GM21515 (cell line): ENCODE data around the gene FAM193A.
A peak's percentile ranks its signal among the peaks of the same experiment; 100 is the strongest.
"Not testable (repeated sequence)": the region's sequence is repeated elsewhere in the genome, so short reads cannot be mapped to it uniquely, and the experiment has no call there.

Source experiments
- ATAC-seq: cut with Tn5 transposase; IDR thresholded peaks from one replicate; pipeline ENCODE4 v1.9.1; 2021; ENCODE audit not compliant: unreplicated experiment

FAM193A gene

GRCh38 chr4:2574009-2574408 lies 37.6 kb downstream of the FAM193A start:
- ATAC-seq, result no peak

DNA sequence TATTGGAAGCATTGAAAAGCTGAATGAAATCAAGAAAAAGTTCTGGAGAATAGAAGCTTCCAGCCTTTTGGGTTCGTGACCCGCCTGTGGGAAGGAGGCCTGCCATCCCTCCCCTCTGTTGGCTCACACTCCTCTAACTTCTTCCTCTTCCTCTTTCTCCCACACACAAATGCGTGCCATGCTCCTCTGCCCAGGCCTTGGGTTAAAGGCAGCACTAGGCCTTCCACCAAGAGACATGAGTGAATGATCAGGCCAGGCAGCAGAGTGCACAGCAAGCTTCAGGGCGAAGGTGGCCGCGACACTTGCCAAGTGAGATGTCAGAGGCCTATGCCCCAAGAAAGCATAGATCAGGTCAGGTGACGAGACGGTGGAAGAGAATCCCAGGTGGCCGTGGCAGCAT lies 38.4 kb downstream of the FAM193A start:
- no peak for ATAC-seq

DNA sequence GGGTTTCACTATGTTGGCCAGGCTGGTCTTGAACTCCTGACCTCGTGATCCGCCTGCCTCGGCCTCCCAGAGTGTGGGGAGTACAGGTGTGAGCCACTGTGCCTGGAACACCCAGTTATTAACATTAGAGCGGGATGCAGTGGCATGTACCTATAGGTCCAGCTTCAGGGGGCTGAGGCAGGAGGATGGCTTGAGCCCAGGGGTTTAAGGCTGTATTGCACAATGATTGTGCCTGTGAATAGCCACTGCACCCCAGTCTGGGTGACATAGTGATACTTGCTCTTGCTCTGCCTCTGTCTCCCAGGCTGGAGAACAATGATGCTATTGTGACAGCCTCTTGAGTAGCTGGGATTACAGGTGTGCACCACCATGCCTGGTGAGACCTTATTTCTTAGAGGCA lies 39.8 kb downstream of the FAM193A start:
- ATAC-seq, result no peak

DNA sequence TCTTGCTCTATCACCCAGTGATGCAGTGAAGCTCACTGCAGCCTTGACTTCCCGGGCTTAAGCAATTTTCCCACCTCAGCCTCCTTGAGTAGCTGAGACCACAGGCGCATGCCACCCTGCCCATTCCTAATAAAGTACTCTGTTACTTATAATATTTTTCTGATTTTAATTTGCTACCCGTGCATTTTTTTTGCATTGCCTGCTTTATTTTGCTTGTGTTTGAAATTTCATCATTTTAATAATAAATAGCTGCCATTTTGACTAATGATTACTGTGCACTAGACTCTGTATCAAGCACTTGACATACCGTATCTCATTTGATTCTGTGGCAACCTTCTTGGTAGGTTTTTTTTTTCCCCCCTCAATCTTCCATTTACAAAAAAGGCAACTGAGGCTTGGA lies 41.7 kb downstream of the FAM193A start:
- no peak for ATAC-seq

DNA sequence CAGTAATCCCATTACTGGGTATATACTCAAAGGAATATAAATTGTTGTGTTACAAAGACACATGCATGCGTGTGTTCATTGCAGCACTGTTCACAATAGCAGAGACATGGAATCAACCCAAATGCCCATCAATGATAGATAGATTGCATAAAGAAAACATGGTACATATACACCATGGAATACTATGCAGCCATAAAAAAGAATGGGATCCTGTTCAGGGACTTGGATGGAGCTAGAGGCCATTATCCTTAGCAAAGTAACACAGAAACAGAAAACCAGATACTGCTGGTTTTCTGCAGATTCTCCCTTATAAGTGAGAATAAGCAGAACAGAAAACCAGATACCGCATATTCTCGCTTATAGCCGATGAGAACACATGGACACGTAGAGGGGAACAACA lies 43.5 kb downstream of the FAM193A start:
- no peak for ATAC-seq

DNA sequence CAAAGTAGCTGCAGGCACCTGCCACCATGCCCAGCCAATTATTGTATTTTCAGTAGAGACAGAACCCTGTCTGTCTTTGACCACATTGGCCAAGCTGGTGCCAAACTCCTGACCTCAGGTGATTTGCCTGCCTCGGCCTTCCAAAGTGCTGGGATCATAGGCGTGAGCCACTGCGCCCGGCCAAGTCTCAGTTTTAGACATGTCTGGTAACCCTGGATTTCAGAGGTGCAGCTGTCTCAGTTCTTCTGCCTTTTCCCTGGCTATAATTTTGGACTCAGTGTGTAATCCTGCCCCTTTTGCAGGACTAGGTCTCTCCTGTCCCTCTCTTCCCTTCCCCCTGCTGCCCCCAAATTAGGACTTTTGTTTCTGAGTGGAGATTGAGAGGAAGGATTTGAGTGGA lies 46.6 kb downstream of the FAM193A start:
- ATAC-seq, result no peak

GRCh38 chr4:2583517-2583916 lies 47.1 kb downstream of the FAM193A start:
- no peak for ATAC-seq

GRCh38 chr4:2586502-2586901 lies 50.1 kb downstream of the FAM193A start:
- ATAC-seq, result no peak

- ATAC-seq, result no peak
These were observed 50.9 kb downstream of the FAM193A start for GRCh38 chr4:2587213-2587823.

- ATAC-seq, result no peak
These were observed 51.8 kb downstream of the FAM193A start for GRCh38 chr4:2588259-2588658.

DNA sequence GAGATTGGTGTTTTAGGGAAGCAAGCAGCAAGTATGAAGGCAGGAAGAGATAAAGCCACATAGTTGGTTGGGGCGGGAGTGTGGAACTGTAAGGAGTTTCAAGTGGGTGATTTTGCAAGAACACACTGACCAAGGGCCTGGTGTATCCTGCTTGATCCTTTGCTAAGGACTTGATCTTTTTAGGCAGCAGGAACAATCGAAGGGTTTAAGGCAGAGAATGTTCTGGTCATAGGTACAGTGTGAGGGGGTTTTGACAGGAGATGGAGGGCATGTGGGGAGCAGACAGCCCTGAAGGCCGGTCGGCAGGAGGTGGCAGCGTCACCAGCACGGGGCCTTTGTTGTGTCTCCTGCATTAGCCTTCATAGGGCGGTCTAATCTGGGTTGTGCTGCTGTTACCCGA lies 54.7 kb downstream of the FAM193A start:
- ATAC-seq, result no peak

DNA sequence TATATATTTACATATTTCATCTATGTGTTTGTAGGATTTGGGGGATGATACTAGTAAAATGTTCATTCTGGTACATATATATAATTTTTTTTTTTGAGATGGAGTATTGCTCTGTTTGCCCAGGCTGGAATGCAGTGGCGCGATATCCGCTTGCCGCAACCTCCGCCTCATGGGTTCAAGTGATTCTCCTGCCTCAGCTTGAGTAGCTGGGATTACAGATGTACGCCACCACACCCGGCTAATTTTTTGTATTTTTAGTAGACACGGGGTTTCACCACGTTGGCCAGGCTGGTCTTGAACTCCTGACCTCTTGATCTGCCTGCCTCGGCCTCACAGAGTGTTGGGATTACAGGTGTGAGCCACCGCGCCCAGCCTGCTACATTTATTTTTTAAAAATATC lies 55.6 kb downstream of the FAM193A start:
- not testable (repeated sequence) for ATAC-seq

DNA sequence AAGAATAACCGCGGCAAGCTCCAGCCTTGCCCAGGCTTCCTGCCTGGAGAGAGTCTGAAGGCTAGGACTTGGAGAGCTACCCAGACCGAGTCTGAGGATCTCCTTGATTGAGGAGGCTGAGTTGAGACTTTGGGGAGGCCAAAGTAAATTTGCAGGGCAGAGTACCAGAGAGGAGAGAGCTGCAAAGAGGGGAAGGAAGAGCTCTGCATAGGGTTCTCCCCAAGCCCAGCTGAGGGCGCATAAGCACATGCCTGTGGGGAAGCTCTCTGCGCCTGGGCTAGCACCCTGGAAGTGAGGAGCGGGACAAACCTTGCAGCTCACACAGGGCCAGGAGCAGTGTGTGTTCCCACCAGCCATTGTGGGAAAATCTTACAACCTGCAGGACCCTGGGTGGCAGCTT lies 56.1 kb downstream of the FAM193A start:
- no peak for ATAC-seq

GRCh38 chr4:2593003-2593402 lies 56.6 kb downstream of the FAM193A start:
- no peak for ATAC-seq

DNA sequence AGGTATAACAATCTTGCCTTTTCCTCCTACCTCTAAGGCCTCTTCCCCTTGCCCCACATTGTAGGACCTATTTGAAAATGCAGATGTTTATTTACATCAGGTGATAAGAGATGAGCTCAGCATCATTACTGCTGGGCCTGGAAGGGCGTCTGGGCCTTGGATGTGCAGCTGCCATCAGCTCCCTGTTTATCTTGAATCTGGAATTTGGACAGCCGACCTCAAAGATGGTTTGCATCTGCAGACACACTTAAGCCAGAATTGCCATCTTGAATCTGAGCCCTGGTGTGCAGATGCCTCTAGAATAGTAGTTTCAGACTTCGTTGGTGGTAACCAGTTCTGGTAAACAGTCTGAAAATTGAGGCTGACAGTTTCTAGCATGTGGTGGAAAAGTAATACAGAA lies 59.0 kb downstream of the FAM193A start:
- no peak for ATAC-seq

DNA sequence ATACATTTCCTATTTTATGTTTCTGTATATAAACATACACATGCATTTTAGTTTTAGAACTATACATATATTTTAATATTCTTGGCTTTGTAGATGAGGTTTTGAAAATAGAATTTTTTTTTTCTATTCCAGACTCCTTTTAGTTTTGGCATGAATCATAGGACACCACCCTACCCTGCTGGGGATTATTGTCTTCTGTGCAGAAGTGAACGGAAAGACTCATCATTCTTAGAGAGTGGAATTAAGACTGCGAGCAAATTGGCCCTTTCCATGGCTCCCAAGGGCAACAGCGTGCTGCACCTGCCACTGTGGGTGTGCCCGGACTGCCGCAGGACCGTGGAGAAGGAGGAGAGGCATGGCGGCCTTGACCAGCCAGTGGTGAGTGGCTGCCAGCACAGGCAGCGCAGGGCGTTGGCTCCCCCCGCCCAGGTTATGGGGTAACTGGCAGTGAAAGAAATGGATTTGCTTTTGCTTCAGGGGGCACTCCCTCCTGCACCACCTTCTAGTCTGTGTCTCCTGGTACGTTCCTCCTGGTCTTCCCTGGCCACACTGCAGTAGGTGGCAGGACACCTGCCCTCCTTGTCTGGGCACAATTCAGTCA lies 59.6 kb downstream of the FAM193A start:
- ATAC-seq, result no peak

DNA sequence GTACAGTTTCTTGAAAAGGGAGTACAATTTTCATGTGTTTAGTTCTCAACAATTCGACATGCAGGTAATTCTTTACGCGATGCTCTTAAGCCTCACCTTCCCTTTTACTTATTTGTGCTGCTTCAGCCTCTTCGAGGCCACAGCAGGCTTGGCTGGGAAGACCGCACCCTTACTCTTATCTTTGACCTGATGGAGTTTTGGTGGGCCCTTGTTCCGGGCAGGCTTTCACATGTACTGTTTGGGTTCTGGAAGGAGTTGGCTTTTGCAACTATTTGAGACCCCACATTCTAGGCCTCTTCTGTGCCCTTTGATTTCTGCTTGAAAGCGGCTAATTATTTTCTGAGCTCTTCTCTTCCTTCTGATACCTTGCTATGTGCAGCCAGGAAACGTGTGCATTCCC lies 60.2 kb downstream of the FAM193A start:
- ATAC-seq, result no peak

- peak; percentile 75 for ATAC-seq
These were observed 62.3 kb downstream of the FAM193A start for GRCh38 chr4:2598511-2599303.

- ATAC-seq, result no peak
These were observed 62.8 kb downstream of the FAM193A start for GRCh38 chr4:2599304-2599654.

DNA sequence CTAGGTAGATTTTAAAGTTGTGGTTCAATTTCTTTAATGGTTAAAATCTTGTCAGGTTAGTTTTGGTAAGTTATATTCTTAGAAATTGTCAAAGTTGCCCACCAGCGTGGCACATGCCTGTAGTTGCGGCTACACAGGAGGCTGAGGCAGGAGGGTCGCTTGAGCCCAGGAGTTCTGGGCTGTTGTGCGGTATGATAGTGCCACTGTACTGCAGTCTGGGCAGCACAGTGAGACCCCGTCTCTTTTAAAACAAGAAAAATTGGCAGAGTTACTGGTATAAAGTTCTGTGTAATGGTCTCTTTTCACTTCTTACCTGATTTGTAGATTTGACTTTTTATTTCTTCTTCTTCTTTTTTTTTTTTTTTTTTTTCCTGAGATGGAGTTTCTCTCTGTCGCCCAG lies 64.4 kb downstream of the FAM193A start:
- no peak for ATAC-seq

GRCh38 chr4:2604614-2605013 lies 68.2 kb downstream of the FAM193A start:
- ATAC-seq, result no peak

DNA sequence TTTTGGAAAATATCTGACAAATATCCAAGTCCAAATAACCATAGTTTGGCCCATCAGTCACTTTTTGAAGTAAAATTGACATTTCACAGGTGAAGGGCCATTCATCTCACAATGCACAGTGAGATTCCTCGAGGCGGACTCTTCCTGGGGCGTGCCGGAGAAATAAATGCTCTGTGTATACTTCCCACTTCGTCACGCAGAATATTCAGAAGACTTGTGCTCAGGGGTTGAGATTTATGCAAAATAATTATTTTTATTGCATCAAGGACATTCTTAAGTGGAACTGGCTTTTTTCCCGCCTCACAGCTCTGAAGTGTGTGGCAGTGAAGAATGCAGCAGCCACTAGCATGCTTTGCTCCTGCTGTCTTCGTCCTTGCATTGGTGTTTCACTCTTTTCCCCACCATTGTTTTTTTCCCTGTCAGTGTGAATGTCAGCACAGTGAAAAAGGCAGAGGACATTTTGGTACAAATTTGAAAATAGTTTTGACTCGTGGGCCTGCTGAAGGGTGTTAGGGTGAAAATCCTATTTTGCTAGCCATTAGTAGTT lies 70.6 kb downstream of the FAM193A start:
- no peak for ATAC-seq
